H1 (cell line): ENCODE results near the gene TSPAN9. TPM values are rescaled to one million over a fixed set of nuclear protein-coding genes. Genes with fewer than 3 reads are reported as not detected.

Experiments
- CTCF ChIA-PET: fragments of 300-600 bp; sonication (Branson Sonifier 250); formaldehyde crosslinking; loops from one replicate; lab custom pipeline; 2021; ENCODE audit not compliant: partially characterized antibody; lab: Charles Lee
- POLR2A ChIA-PET: fragments of 300-600 bp; sonication (Branson Sonifier 250); formaldehyde crosslinking; loops from one replicate; lab custom pipeline; 2021; ENCODE audit warnings: inconsistent platforms; ENCODE audit not compliant: partially characterized antibody; lab: Charles Lee
- DNase-seq, 2 experiments: peaks; one replicate each; pipeline versions ENCODE4 v3.0.0 to v3.0.0-alpha.2; 2010 to 2022; ENCODE audit warnings: low spot score in 2 of 2, low read depth in 1 of 2, mixed read lengths in 1 of 2
- FAIRE-seq: peaks from 2 replicates; lab custom pipeline; 2011; peaks lifted over from hg19 to GRCh38; lab: Jason Lieb, UNC
- H2AFZ ChIP-seq: 2 replicates; pipeline ENCODE4 v1.8.1; 2012; ENCODE audit warnings: low read length, inconsistent platforms
- H2AK5ac ChIP-seq: 2 replicates; pipeline ENCODE4 v1.6.1; 2013; ENCODE audit warnings: low read depth, low read length
- H2BK120ac ChIP-seq: replicated peaks from 2 replicates; pipeline ENCODE3; 2013; ENCODE audit warnings: low read depth, low read length, inconsistent platforms
- H2BK12ac ChIP-seq: 2 replicates; pipeline ENCODE4 v1.6.1; 2013; ENCODE audit warnings: low read depth, low read length
- H2BK15ac ChIP-seq: 2 replicates; pipeline ENCODE4 v1.6.1; 2013; ENCODE audit warnings: low read length
- H2BK20ac ChIP-seq: 2 replicates; pipeline ENCODE4 v1.6.1; 2013; ENCODE audit warnings: low read length
- H2BK5ac ChIP-seq: 2 replicates; pipeline ENCODE4 v1.6.1; 2013; ENCODE audit warnings: low read depth, low read length
- H3K14ac ChIP-seq: 2 replicates; pipeline ENCODE4 v1.6.1; 2013; ENCODE audit warnings: inconsistent platforms; ENCODE audit not compliant: insufficient read length
- H3K18ac ChIP-seq: 2 replicates; pipeline ENCODE4 v1.6.1; 2013; ENCODE audit warnings: low read length; ENCODE audit errors: extremely low read depth
- H3K23ac ChIP-seq: 2 replicates; pipeline ENCODE4 v1.6.1; 2013; ENCODE audit warnings: inconsistent platforms; ENCODE audit not compliant: insufficient read length
- H3K23me2 ChIP-seq: 2 replicates; pipeline ENCODE4 v1.6.1; 2013; ENCODE audit warnings: low read depth, low read length
- H3K27ac ChIP-seq: 2 replicates; pipeline ENCODE4 v1.6.1; 2011; ENCODE audit warnings: low read depth, low read length, inconsistent platforms
- H3K27me3 ChIP-seq, 4 experiments: replicated peaks in 1 of 4; 1 replicate in 1 of 4; 2 replicates in 3 of 4; pipeline versions ENCODE4 v1.6.1 to v1.8.1; 2011 to 2013; ENCODE audit warnings: low read length in 3 of 4, mild to moderate bottlenecking in 3 of 4, inconsistent platforms in 2 of 4, mixed read lengths in 2 of 4, moderate library complexity in 1 of 4; ENCODE audit not compliant: control insufficient read depth in 3 of 4, insufficient read depth in 3 of 4; ENCODE audit errors: extremely low read depth in 1 of 4
- H3K36me3 ChIP-seq, 4 experiments: 2 replicates each; pipeline versions ENCODE4 v1.6.1 to v1.8.1; 2011 to 2013; ENCODE audit warnings: mild to moderate bottlenecking in 4 of 4, low read length in 3 of 4, moderate library complexity in 2 of 4, control low read depth in 1 of 4, inconsistent platforms in 1 of 4; ENCODE audit not compliant: insufficient read depth in 4 of 4, control insufficient read depth in 2 of 4
- H3K4ac ChIP-seq: replicated peaks from 2 replicates; pipeline ENCODE3; 2013; ENCODE audit warnings: low read length, low read depth, mixed read lengths, inconsistent platforms; ENCODE audit not compliant: insufficient read length
- H3K4me1 ChIP-seq, 4 experiments: replicated peaks in 1 of 4; 1 replicate in 1 of 4; 2 replicates in 3 of 4; pipeline versions ENCODE4 v1.6.1 to v1.8.1; 2011 to 2013; ENCODE audit warnings: low read length in 3 of 4, inconsistent platforms in 2 of 4, mixed read lengths in 1 of 4; ENCODE audit not compliant: insufficient read depth in 4 of 4, control insufficient read depth in 3 of 4
- H3K4me2 ChIP-seq, 2 experiments: 2 replicates each; pipeline versions ENCODE4 v1.6.1 to v1.8.1; 2011 to 2013; ENCODE audit warnings: low read depth in 2 of 2, low read length in 2 of 2, control low read depth in 1 of 2, inconsistent platforms in 1 of 2, mild to moderate bottlenecking in 1 of 2; ENCODE audit not compliant: insufficient read depth in 1 of 2
- H3K4me3 ChIP-seq, 4 experiments: fragments of 200-600, 300-600 bp in 1 of 4; sonication (generic), shearing (Covaris generic), sonication (Bioruptor Twin) in 1 of 4; 2 replicates each; pipeline versions ENCODE4 v1.5.1 to v1.8.1; 2011 to 2016; ENCODE audit warnings: low read length in 4 of 4, low read depth in 3 of 4, control low read depth in 2 of 4, inconsistent platforms in 2 of 4, mild to moderate bottlenecking in 2 of 4, mixed read lengths in 1 of 4, moderate library complexity in 1 of 4; ENCODE audit not compliant: insufficient read depth in 2 of 4; ENCODE audit errors: extremely low read depth in 1 of 4
- H3K56ac ChIP-seq: replicated peaks from 2 replicates; pipeline ENCODE3; 2013; ENCODE audit warnings: low read depth, mild to moderate bottlenecking, mixed read lengths, low read length, inconsistent platforms; ENCODE audit not compliant: insufficient read length
- H3K79me1 ChIP-seq: 2 replicates; pipeline ENCODE4 v1.6.1; 2013; ENCODE audit warnings: low read depth, low read length, control low read depth
- H3K79me2 ChIP-seq, 2 experiments: 2 replicates each; pipeline versions ENCODE4 v1.6.1 to v1.8.1; 2012 to 2013; ENCODE audit warnings: low read length in 2 of 2, mild to moderate bottlenecking in 2 of 2, inconsistent platforms in 1 of 2; ENCODE audit not compliant: insufficient read depth in 2 of 2, control insufficient read depth in 1 of 2
- H3K9ac ChIP-seq, 4 experiments: replicated peaks in 1 of 4; 1 replicate in 1 of 4; 2 replicates in 3 of 4; pipeline versions ENCODE4 v1.6.1 to v1.8.1; 2011 to 2013; ENCODE audit warnings: low read depth in 3 of 4, low read length in 3 of 4, control low read depth in 2 of 4, mild to moderate bottlenecking in 2 of 4, moderate library complexity in 2 of 4, inconsistent platforms in 1 of 4; ENCODE audit errors: extremely low read depth in 1 of 4
- H3K9me3 ChIP-seq, 2 experiments: 2 replicates each; pipeline versions ENCODE4 v1.6.1 to v1.8.1; 2012 to 2013; ENCODE audit warnings: mild to moderate bottlenecking in 2 of 2, moderate library complexity in 2 of 2, control low read depth in 1 of 2, inconsistent platforms in 1 of 2, low read depth in 1 of 2, low read length in 1 of 2, mixed read lengths in 1 of 2; ENCODE audit not compliant: insufficient read depth in 2 of 2
- H4K20me1 ChIP-seq, 2 experiments: replicated peaks in 1 of 2; 2 replicates each; pipeline versions ENCODE3 to v1.8.1; 2011 to 2013; ENCODE audit warnings: inconsistent platforms in 2 of 2, low read length in 2 of 2, mild to moderate bottlenecking in 1 of 2; ENCODE audit not compliant: insufficient read depth in 2 of 2, control insufficient read depth in 1 of 2
- H4K5ac ChIP-seq: 2 replicates; pipeline ENCODE4 v1.6.1; 2013; ENCODE audit warnings: low read length, low read depth, mixed read lengths, inconsistent platforms; ENCODE audit not compliant: insufficient read length
- H4K8ac ChIP-seq: 2 replicates; pipeline ENCODE4 v1.8.0; 2013; ENCODE audit warnings: mild to moderate bottlenecking, moderate library complexity, low read length, inconsistent platforms; ENCODE audit not compliant: insufficient read depth; ENCODE audit errors: extremely low read depth
- H4K91ac ChIP-seq: replicated peaks from 2 replicates; pipeline ENCODE3; 2013; ENCODE audit warnings: low read length, mixed read lengths, inconsistent platforms; ENCODE audit not compliant: insufficient read length
- CBX8 ChIP-seq: fragments of 300-800, 300-1000 bp; sonication (generic); IDR thresholded peaks from 2 replicates; pipeline ENCODE4 v1.7.1; 2016; ENCODE audit warnings: low read depth, low read length, borderline replicate concordance
- CREB1 ChIP-seq: IDR thresholded peaks from 2 replicates; pipeline ENCODE4 v1.6.1; 2012; ENCODE audit warnings: inconsistent platforms
- CTBP2 ChIP-seq: IDR thresholded peaks from 2 replicates; pipeline ENCODE4 v1.7.0; 2011; ENCODE audit warnings: borderline replicate concordance, mild to moderate bottlenecking, moderate library complexity, mixed read lengths, low read length; ENCODE audit not compliant: insufficient read depth, insufficient read length
- MAX ChIP-seq: IDR thresholded peaks from 2 replicates; pipeline ENCODE4 v1.6.1; 2012; ENCODE audit warnings: inconsistent platforms
- SAP30 ChIP-seq: fragments of 300-600 bp; sonication (generic); IDR thresholded peaks from 2 replicates; pipeline ENCODE4 v1.7.1; 2012; ENCODE audit warnings: low read length, moderate library complexity, mild to moderate bottlenecking, inconsistent platforms; ENCODE audit not compliant: insufficient read depth, insufficient replicate concordance
- SUZ12 ChIP-seq: fragments of 200-600 bp; sonication (generic); IDR thresholded peaks from 2 replicates; pipeline ENCODE4 v1.6.1; 2012; ENCODE audit warnings: mild to moderate bottlenecking, inconsistent platforms, low read length, moderate library complexity, mixed read lengths
- WGBS, 2 experiments: shearing (Covaris generic) in 1 of 2; methylation state at CpG; one replicate each; pipeline versions ENCODE4 v1.1.6 to v1.1.7; 2013 to 2015; ENCODE audit warnings: low lambda C conversion rate in 2 of 2, mixed read lengths in 2 of 2, inconsistent platforms in 1 of 2, low coverage in 1 of 2, missing lambda C conversion rate in 1 of 2; ENCODE audit not compliant: insufficient replicate concordance in 2 of 2, insufficient coverage in 1 of 2, insufficient read length in 1 of 2; ENCODE audit errors: extremely low coverage in 1 of 2, missing lambda C conversion rate in 1 of 2; 5-methylcytosine and 5-hydroxymethylcytosine counted together
- polyA plus RNA-seq, 7 experiments: library from polyadenylated mRNA; depleted of rRNA in 3 of 7; stranded (reverse) in 5 of 7; unstranded in 2 of 7; fragments of >200 nt in 5 of 7; fragments of 200-250 nt in 2 of 7; gene quantifications; 1 replicate in 5 of 7; 2 replicates in 1 of 7; 4 replicates in 1 of 7; pipeline versions ENCODE4 v1.2.1 to v1.2.3, GENCODE V29; 2011 to 2013; ENCODE audit warnings: missing spikeins in 2 of 7, mixed read lengths in 2 of 7
- total RNA-seq: library from RNA; stranded (reverse); fragmentation: NEBNext Ultra II Directional; extraction: Animal tissue kit (Norgen Biotek cat#: 25700); gene quantifications from 2 replicates; pipeline ENCODE4 v1.2.1, GENCODE V29; 2021
- TF ChIP-seq, protein P1 (sequence below): IDR thresholded peaks from 2 replicates; pipeline ENCODE4 v1.6.1; 2011; ENCODE audit warnings: low read depth, mild to moderate bottlenecking, low read length; ENCODE audit not compliant: insufficient read depth

The TSPAN9 gene
- total and polyA plus RNA-seq, 2 of the 8 experiments (the other 6 are each of a cell fraction or from before 2014, with no cell fraction given): 11.5 to 29.1 TPM

- no peak overlapping the region for H3K4me3 ChIP-seq
- no peak overlapping the region for H3K9ac ChIP-seq
- no peak overlapping the region for H3K56ac ChIP-seq
- no peaks in the 10 kb centered on the region for H3K36me3 ChIP-seq
- no peaks in the 10 kb centered on the region for H4K20me1 ChIP-seq
- H3K23me2 ChIP-seq: no peaks in the 10 kb centered on the region
- no peaks in the 10 kb centered on the region for H3K9me3 ChIP-seq
- no peak overlapping the region for H3K4ac ChIP-seq
- H3K79me1 ChIP-seq: no peaks in the 10 kb centered on the region; the same call in 1 of the 2 replicates
- no peak overlapping the region for H4K8ac ChIP-seq
- no peak overlapping the region for H2BK120ac ChIP-seq
- H2BK15ac ChIP-seq: no peak overlapping the region
- CTCF ChIA-PET: no interaction called here
- H3K4me1 ChIP-seq: no peaks in the 10 kb centered on the region; a peak in 1 of 7 replicates
- H4K91ac ChIP-seq: no peak overlapping the region
- DNase-seq (no peak), FAIRE-seq (no peak)
- H3K79me2 ChIP-seq: no peaks in the 10 kb centered on the region
- 98% methylated on average over 3 of the region's 3 CpGs; no CpG with 5 or more reads in 1 of the 2 experiments for WGBS, 2 experiments
- H3K4me2 ChIP-seq: no peak overlapping the region
- H2AFZ ChIP-seq: no peak overlapping the region
- H3K27me3 ChIP-seq: no peaks in the 10 kb centered on the region
- no peak overlapping the region for H2AK5ac ChIP-seq
- no peak overlapping the region for H3K18ac ChIP-seq
- H2BK5ac ChIP-seq: no peak overlapping the region
- no peak overlapping the region for H3K27ac ChIP-seq
- H3K14ac ChIP-seq: no peak overlapping the region
- H4K5ac ChIP-seq: no peak overlapping the region
- H3K23ac ChIP-seq: no peak overlapping the region
- no peak overlapping the region for H2BK20ac ChIP-seq
- POLR2A ChIA-PET: no interaction called here
- no peak overlapping the region for H2BK12ac ChIP-seq
- no peak for TF ChIP-seq CREB1
- no peak for TF ChIP-seq SUZ12
- TF ChIP-seq CTBP2: no peak
- TF ChIP-seq MAX: no peak
- TF ChIP-seq, protein P1, sequence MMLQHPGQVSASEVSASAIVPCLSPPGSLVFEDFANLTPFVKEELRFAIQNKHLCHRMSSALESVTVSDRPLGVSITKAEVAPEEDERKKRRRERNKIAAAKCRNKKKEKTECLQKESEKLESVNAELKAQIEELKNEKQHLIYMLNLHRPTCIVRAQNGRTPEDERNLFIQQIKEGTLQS: no peak
- no peak for TF ChIP-seq CBX8
- TF ChIP-seq SAP30: no peak
Measured at GRCh38 chr12:3115078-3115477, 37.9 kb downstream of the TSPAN9 start.
